ENCODE results near the gene NCKAP1.

Gene NCKAP1

GRCh38 chr2:182910965-182911364 lies 127.3 kb downstream of the NCKAP1 start:
- no peaks in the 10 kb centered on the region for H3K9me3 ChIP-seq
- no peaks in the 10 kb centered on the region; the same call in 1 of the 2 replicates for H3K36me3 ChIP-seq
- no peaks in the 10 kb centered on the region for H3K4me1 ChIP-seq
- no peak overlapping the region for H3K4me3 ChIP-seq (ENCODE audit: low read depth, low read length)
- H3K27me3 ChIP-seq, result no peaks in the 10 kb centered on the region
- TF ChIP-seq CTCF (IDR thresholded peaks at IDR 0.05; ENCODE audit: low read depth, low read length), result no peak
- no peak for DNase-seq

GRCh38 chr2:182907081-182907830 lies 131.0 kb downstream of the NCKAP1 start:
- H3K9me3 ChIP-seq, result no peaks in the 10 kb centered on the region
- no peak overlapping the region for H3K4me3 ChIP-seq (ENCODE audit: low read depth, low read length)
- DNase-seq, result no peak
- H3K27me3 ChIP-seq, result no peaks in the 10 kb centered on the region
- no peaks in the 10 kb centered on the region for H3K36me3 ChIP-seq
- no peak for TF ChIP-seq CTCF (IDR thresholded peaks at IDR 0.05; ENCODE audit: low read depth, low read length)
- H3K4me1 ChIP-seq, result no peaks in the 10 kb centered on the region

GRCh38 chr2:182906454-182906853 lies 131.8 kb downstream of the NCKAP1 start:
- no peak for TF ChIP-seq CTCF (IDR thresholded peaks at IDR 0.05; ENCODE audit: low read depth, low read length)
- DNase-seq, result no peak

GRCh38 chr2:182904844-182905243 lies 133.4 kb downstream of the NCKAP1 start:
- Histone ChIP-seq H3K4me3 (ENCODE audit: low read depth, low read length) (no peak overlapping the region), H3K27me3 (no peaks in the 10 kb centered on the region), H3K36me3 (no peaks in the 10 kb centered on the region), H3K9me3 (no peaks in the 10 kb centered on the region), H3K4me1 (no peaks in the 10 kb centered on the region)
- DNase-seq, result no peak
- TF ChIP-seq CTCF (IDR thresholded peaks at IDR 0.05; ENCODE audit: low read depth, low read length), result no peak

More at GRCh38 chr2:182906454-182906853, 131.8 kb downstream of the NCKAP1 start:
- Histone ChIP-seq H3K36me3 (no peaks in the 10 kb centered on the region), H3K27me3 (no peaks in the 10 kb centered on the region), H3K9me3 (no peaks in the 10 kb centered on the region), H3K4me3 (ENCODE audit: low read depth, low read length) (no peak overlapping the region), H3K4me1 (no peaks in the 10 kb centered on the region)

GRCh38 chr2:182903566-182903965 lies 134.7 kb downstream of the NCKAP1 start:
- Histone ChIP-seq H3K4me3 (ENCODE audit: low read depth, low read length) (no peak overlapping the region), H3K4me1 (no peaks in the 10 kb centered on the region), H3K36me3 (no peaks in the 10 kb centered on the region), H3K27me3 (no peaks in the 10 kb centered on the region), H3K9me3 (no peaks in the 10 kb centered on the region)
- no peak for TF ChIP-seq CTCF (IDR thresholded peaks at IDR 0.05; ENCODE audit: low read depth, low read length)
- DNase-seq, result no peak

GRCh38 chr2:182901748-182902147 lies 136.5 kb downstream of the NCKAP1 start:
- Histone ChIP-seq H3K4me1 (no peaks in the 10 kb centered on the region), H3K36me3 (no peaks in the 10 kb centered on the region), H3K9me3 (no peaks in the 10 kb centered on the region), H3K27me3 (no peaks in the 10 kb centered on the region), H3K4me3 (ENCODE audit: low read depth, low read length) (no peak overlapping the region)
- TF ChIP-seq CTCF (IDR thresholded peaks at IDR 0.05; ENCODE audit: low read depth, low read length), result no peak
- no peak for DNase-seq

Data from BE2C (cell line).